CD14-positive monocyte (primary cell): ENCODE measurements around the gene PTPRN2. TPM values are rescaled to one million over a fixed set of nuclear protein-coding genes. Genes with fewer than 3 reads are reported as not detected.

Experiments
- DNase-seq, 3 donors: peaks; one replicate each; pipeline ENCODE4 v3.0.0-alpha.2; 2011 to 2022
- H2AFZ ChIP-seq: 2 replicates; pipeline ENCODE4 v1.6.0; 2012; ENCODE audit warnings: mild to moderate bottlenecking, low read depth, low read length, inconsistent platforms; ENCODE audit not compliant: insufficient read depth, poor library complexity, severe bottlenecking
- H3K27ac ChIP-seq, 2 donors: 1 replicate in 1 of 2; 2 replicates in 1 of 2; pipeline ENCODE4 v1.5.1; 2012 to 2013; ENCODE audit warnings: low read length in 2 of 2, control low read depth in 1 of 2, inconsistent platforms in 1 of 2, low read depth in 1 of 2, mild to moderate bottlenecking in 1 of 2
- H3K27me3 ChIP-seq, 2 donors: one replicate each; pipeline versions ENCODE4 v1.6.0 to v1.6.1; 2011 to 2013; ENCODE audit warnings: low read length in 2 of 2; ENCODE audit not compliant: control insufficient read depth in 2 of 2, insufficient read depth in 2 of 2
- H3K36me3 ChIP-seq, 2 donors: replicated peaks in 1 of 2; 1 replicate in 1 of 2; 2 replicates in 1 of 2; pipeline versions ENCODE4 v1.5.1 to v1.6.1; 2012 to 2013; ENCODE audit warnings: low read length in 2 of 2, control low read depth in 1 of 2, inconsistent platforms in 1 of 2, mild to moderate bottlenecking in 1 of 2; ENCODE audit not compliant: insufficient read depth in 2 of 2, control insufficient read depth in 1 of 2
- H3K4me1 ChIP-seq, 2 donors: 1 replicate in 1 of 2; 2 replicates in 1 of 2; pipeline versions ENCODE4 v1.5.1 to v1.6.1; 2012 to 2013; ENCODE audit warnings: low read length in 2 of 2, control low read depth in 1 of 2, inconsistent platforms in 1 of 2, mild to moderate bottlenecking in 1 of 2, moderate library complexity in 1 of 2; ENCODE audit not compliant: insufficient read depth in 2 of 2, control insufficient read depth in 1 of 2
- H3K4me2 ChIP-seq: replicated peaks from 2 replicates; pipeline ENCODE3; 2012; ENCODE audit warnings: low read length, moderate library complexity, mild to moderate bottlenecking; ENCODE audit not compliant: poor library complexity, severe bottlenecking; ENCODE audit errors: extremely low read depth
- H3K4me3 ChIP-seq, 3 experiments: fragments of 200-600 bp in 1 of 3; sonication (generic) in 1 of 3; replicated peaks in 1 of 3; 1 replicate in 2 of 3; 2 replicates in 1 of 3; pipeline ENCODE4 v1.5.1; 2011 to 2013; ENCODE audit warnings: low read length in 3 of 3, mild to moderate bottlenecking in 3 of 3, control low read depth in 2 of 3, low read depth in 2 of 3, inconsistent platforms in 1 of 3, moderate library complexity in 1 of 3
- H3K79me2 ChIP-seq: 2 replicates; pipeline ENCODE4 v1.6.0; 2012; ENCODE audit warnings: mild to moderate bottlenecking, control low read depth, inconsistent platforms, low read length, moderate library complexity; ENCODE audit not compliant: insufficient read depth
- H3K9ac ChIP-seq: 2 replicates; pipeline ENCODE4 v1.6.0; 2017; ENCODE audit warnings: low read length, mild to moderate bottlenecking; ENCODE audit not compliant: insufficient read depth, poor library complexity, severe bottlenecking
- H3K9me3 ChIP-seq, 2 donors: replicated peaks in 1 of 2; 1 replicate in 1 of 2; 2 replicates in 1 of 2; pipeline versions ENCODE4 v1.5.1 to v1.6.1; 2012 to 2013; ENCODE audit warnings: low read length in 2 of 2, control low read depth in 1 of 2; ENCODE audit not compliant: control insufficient read depth in 1 of 2, insufficient read depth in 1 of 2
- H4K20me1 ChIP-seq: 2 replicates; pipeline ENCODE4 v1.6.0; 2012; ENCODE audit warnings: mild to moderate bottlenecking, low read length, control low read depth, moderate library complexity; ENCODE audit not compliant: insufficient read depth
- H3K27ac Mint-ChIP-seq, 7 donors: one replicate each; pipeline ENCODE4 v1.8.0; 2020; ENCODE audit warnings: mild to moderate bottlenecking in 7 of 7, mixed read lengths in 7 of 7, moderate library complexity in 6 of 7, inconsistent platforms in 2 of 7
- H3K27me3 Mint-ChIP-seq, 3 donors: one replicate each; pipeline ENCODE4 v1.8.0; 2021 to 2022; ENCODE audit warnings: low read depth in 3 of 3, mild to moderate bottlenecking in 3 of 3, mixed read lengths in 3 of 3, moderate library complexity in 3 of 3, inconsistent platforms in 1 of 3
- H3K36me3 Mint-ChIP-seq, 2 donors: one replicate each; pipeline ENCODE4 v1.8.0; 2020; ENCODE audit warnings: mixed read lengths in 2 of 2, inconsistent platforms in 1 of 2, mild to moderate bottlenecking in 1 of 2
- H3K4me1 Mint-ChIP-seq: one replicate; pipeline ENCODE4 v1.8.0; 2020; ENCODE audit warnings: mild to moderate bottlenecking, mixed read lengths
- H3K4me3 Mint-ChIP-seq, 2 donors: one replicate each; pipeline ENCODE4 v1.8.0; 2020; ENCODE audit warnings: mild to moderate bottlenecking in 2 of 2, mixed read lengths in 2 of 2, moderate library complexity in 1 of 2
- H3K9me3 Mint-ChIP-seq, 7 donors: one replicate each; pipeline ENCODE4 v1.8.0; 2020 to 2022; ENCODE audit warnings: mixed read lengths in 7 of 7, mild to moderate bottlenecking in 6 of 7, moderate library complexity in 6 of 7, inconsistent platforms in 2 of 7
- CTCF ChIP-seq: fragments of 200-600 bp; IDR thresholded peaks from one replicate; pipeline ENCODE4 v1.8.0; 2022; ENCODE audit warnings: antibody characterized with exemption, mild to moderate bottlenecking
- WGBS: methylation state at CpG from one replicate; pipeline ENCODE4 v1.1.5; 2013; ENCODE audit warnings: missing lambda C conversion rate; ENCODE audit not compliant: insufficient coverage; 5-methylcytosine and 5-hydroxymethylcytosine counted together
- intact Hi-C, 2 donors: fragments of 100-400 bp; cut with micrococcal nuclease; formaldehyde crosslinking; loops; one replicate each; pipeline versions ENCODE4 v1.15.0 to v1.15.1; 2023
- polyA plus RNA-seq, 3 donors: library from polyadenylated mRNA; depleted of rRNA in 1 of 3; unstranded in 2 of 3; stranded (reverse) in 1 of 3; fragments of 300-500 nt in 2 of 3; fragments of >200 nt in 1 of 3; fragmentation: Illumina TruSeq in 2 of 3; gene quantifications; 1 replicate in 2 of 3; 2 replicates in 1 of 3; pipeline ENCODE4 v1.2.3, GENCODE V29; 2012 to 2021

Gene PTPRN2
- polyA plus RNA-seq, 3 donors, result 0.25 to 1.4 (median 0.97) TPM

- WGBS, result 86% methylated on average over 44 of the region's 53 CpGs
- intact Hi-C loops, result no loop called here
- H3K9me3 ChIP-seq, result no peaks in the 10 kb centered on the region
Measured at GRCh38 chr7:158279539-158280447, 307.8 kb downstream of the PTPRN2 start.

More at GRCh38 chr7:158279539-158280447, 307.8 kb downstream of the PTPRN2 start:
- Mint-ChIP-seq H3K9me3 (peaks cover 0 to 8% (median under 1%) of the 10 kb centered on the region in 7 donors), H3K27ac (no peak overlapping the region), H3K27me3 (peaks cover 0 to 3% (median 0%) of the 10 kb centered on the region in 3 donors), H3K4me1 (no peaks in the 10 kb centered on the region), H3K4me3 (no peak overlapping the region), H3K36me3 (no peaks in the 10 kb centered on the region)
- Histone ChIP-seq H3K27ac (no peak overlapping the region), H3K4me1 (no peaks in the 10 kb centered on the region), H4K20me1 (no peaks in the 10 kb centered on the region), H2AFZ (no peak overlapping the region), H3K4me3 (no peak overlapping the region), H3K27me3 (no peaks in the 10 kb centered on the region), H3K4me2 (no peak overlapping the region), H3K36me3 (no peaks in the 10 kb centered on the region), H3K9ac (no peak overlapping the region), H3K79me2 (no peaks in the 10 kb centered on the region)
- DNase-seq, result no peak
- TF ChIP-seq CTCF, result no peak
